Measurements from ENCODE around the gene SLC26A4.

Gene SLC26A4

GRCh38 chr7:107691716-107692115, 31.1 kb downstream of the SLC26A4 start:
- H3K9me3 Mint-ChIP-seq: no peaks in the 10 kb centered on the region
- H3K27ac Mint-ChIP-seq: no peak overlapping the region
- no peaks in the 10 kb centered on the region for H3K4me1 Mint-ChIP-seq
- peaks cover 17% of the 10 kb centered on the region for H3K27me3 Mint-ChIP-seq (ENCODE audit: low read depth, poor library complexity)
- no peak overlapping the region for H3K4me3 Mint-ChIP-seq
- no peak for TF ChIP-seq CTCF (IDR thresholded peaks at IDR 0.05)
- DNase-seq: no peak
- H3K36me3 Mint-ChIP-seq (ENCODE audit: low read depth): no peaks in the 10 kb centered on the region

- no peak for DNase-seq
- Mint-ChIP-seq H3K27ac (no peak overlapping the region), H3K4me3 (no peak overlapping the region), H3K9me3 (no peaks in the 10 kb centered on the region), H3K4me1 (no peaks in the 10 kb centered on the region), H3K36me3 (ENCODE audit: low read depth) (no peaks in the 10 kb centered on the region), H3K27me3 (ENCODE audit: low read depth, poor library complexity) (peaks cover 14% of the 10 kb centered on the region)
- no peak for TF ChIP-seq CTCF (IDR thresholded peaks at IDR 0.05)
These were observed 31.9 kb downstream of the SLC26A4 start for GRCh38 chr7:107692501-107692900.

- H3K9me3 Mint-ChIP-seq: no peaks in the 10 kb centered on the region
- no peaks in the 10 kb centered on the region for H3K4me1 Mint-ChIP-seq
- H3K4me3 Mint-ChIP-seq: no peak overlapping the region
- DNase-seq: no peak
- no peaks in the 10 kb centered on the region for H3K36me3 Mint-ChIP-seq (ENCODE audit: low read depth)
- no peak for TF ChIP-seq CTCF (IDR thresholded peaks at IDR 0.05)
- H3K27me3 Mint-ChIP-seq (ENCODE audit: low read depth, poor library complexity): peaks cover 14% of the 10 kb centered on the region
- no peak overlapping the region for H3K27ac Mint-ChIP-seq
These were observed 32.8 kb downstream of the SLC26A4 start for GRCh38 chr7:107693396-107693795.

GRCh38 chr7:107694386-107694785, 33.8 kb downstream of the SLC26A4 start:
- no peak for DNase-seq
- TF ChIP-seq CTCF (IDR thresholded peaks at IDR 0.05): no peak
- Mint-ChIP-seq H3K27ac (no peak overlapping the region), H3K9me3 (no peaks in the 10 kb centered on the region), H3K36me3 (ENCODE audit: low read depth) (no peaks in the 10 kb centered on the region), H3K4me3 (no peak overlapping the region), H3K4me1 (no peaks in the 10 kb centered on the region), H3K27me3 (ENCODE audit: low read depth, poor library complexity) (peaks cover 14% of the 10 kb centered on the region)

GRCh38 chr7:107696330-107696946, 35.8 kb downstream of the SLC26A4 start:
- Mint-ChIP-seq H3K4me3 (no peak overlapping the region), H3K9me3 (no peaks in the 10 kb centered on the region), H3K4me1 (no peaks in the 10 kb centered on the region), H3K36me3 (ENCODE audit: low read depth) (no peaks in the 10 kb centered on the region), H3K27ac (no peak overlapping the region), H3K27me3 (ENCODE audit: low read depth, poor library complexity) (peaks cover 16% of the 10 kb centered on the region)
- no peak for DNase-seq
- TF ChIP-seq CTCF (IDR thresholded peaks at IDR 0.05): no peak

- H3K4me3 Mint-ChIP-seq: no peak overlapping the region
- H3K27me3 Mint-ChIP-seq (ENCODE audit: low read depth, poor library complexity): peaks cover 20% of the 10 kb centered on the region
- H3K9me3 Mint-ChIP-seq: no peaks in the 10 kb centered on the region
- no peak for TF ChIP-seq CTCF (IDR thresholded peaks at IDR 0.05)
- no peak overlapping the region for H3K27ac Mint-ChIP-seq
- H3K36me3 Mint-ChIP-seq (ENCODE audit: low read depth): no peaks in the 10 kb centered on the region
- DNase-seq: no peak
- H3K4me1 Mint-ChIP-seq: no peaks in the 10 kb centered on the region
These were observed 36.9 kb downstream of the SLC26A4 start for GRCh38 chr7:107697321-107698049.

All from nephron progenitor cell (in vitro differentiated cells).